ENCODE results near the gene AFF3. TPM values are rescaled to one million over a fixed set of nuclear protein-coding genes. Genes with fewer than 3 reads are reported as not detected.

Gene AFF3
- total RNA-seq, 1 experiment from 2014 or later: 0.61 TPM

DNA sequence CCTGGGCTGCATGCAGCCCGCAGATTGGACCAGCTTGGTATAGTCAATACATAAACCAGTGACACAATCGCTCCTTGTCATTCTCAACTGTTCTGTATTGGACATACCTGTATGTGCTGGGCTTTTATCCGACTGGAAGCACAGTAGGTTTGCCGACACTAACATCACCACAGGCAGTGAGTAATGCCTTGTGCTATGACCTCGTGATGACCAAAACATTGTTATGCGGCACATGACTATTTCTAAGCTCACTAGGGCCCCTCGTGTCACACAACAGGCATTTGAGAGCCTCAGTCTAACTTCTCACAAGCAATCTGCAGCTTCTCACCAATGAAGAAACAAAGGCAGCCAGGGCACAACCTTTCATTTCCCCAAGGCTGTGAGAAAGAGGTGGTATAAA is 320.8 kb downstream of the AFF3 start:
- ATAC-seq: no peak
- intact Hi-C loops (cut with micrococcal nuclease): loop anchor here (1.0 kb wide), 1 partner anchor 262 kb away; no protein-coding TSS in a partner anchor

More for the DNA sequence above, 320.8 kb downstream of the AFF3 start:
- Histone ChIP-seq H3K9me3 (ENCODE audit: control insufficient read depth in 1 of 2, insufficient read depth in 1 of 2, low read depth in 1 of 2, low read length in 2 of 2) (no peaks in the 10 kb centered on the region), H3K4me2 (ENCODE audit: low read length) (no peak overlapping the region), H3K36me3 (ENCODE audit: control insufficient read depth in 1 of 2, insufficient read depth in 2 of 2, low read length in 2 of 2) (no peaks in the 10 kb centered on the region), H3K79me2 (ENCODE audit: insufficient read depth, low read length) (no peaks in the 10 kb centered on the region), H4K20me1 (ENCODE audit: insufficient read depth) (no peaks in the 10 kb centered on the region), H3K27ac (ENCODE audit: low read depth, low read length) (no peak overlapping the region), H3K9ac (ENCODE audit: low read length) (no peak overlapping the region), H3K27me3 (ENCODE audit: insufficient read depth, low read length) (peaks cover 52% of the 10 kb centered on the region), H3K9me2 (ENCODE audit: insufficient read depth) (no peaks in the 10 kb centered on the region), H2AFZ (ENCODE audit: low read depth, low read length, poor library complexity, severe bottlenecking) (no peak overlapping the region), H3K4me3 (replicated peaks in 1 of 2; ENCODE audit: low read depth in 1 of 2, low read length in 2 of 2) (no peak overlapping the region), H3K4me1 (ENCODE audit: control insufficient read depth in 1 of 2, insufficient read depth in 2 of 2, low read length in 2 of 2) (no peaks in the 10 kb centered on the region)
- DNase-seq (ENCODE audit: low read depth, low spot score): no peak
- RAD21 ChIA-PET (ENCODE audit: low non-redundant PET in 1 of 2, low total read pairs in 2 of 2, uncharacterized antibody in 2 of 2, unreplicated experiment in 2 of 2): no interaction called here
- CTCF ChIA-PET: interaction anchor here (1.1 to 1.3 kb wide), 2 partner anchors 262 to 425 kb away, joined by 3 read pairs; no protein-coding TSS in a partner anchor
- POLR2A ChIA-PET: no interaction called here
- BruUV-seq (replicated peaks): no TSS peak
- TF ChIP-seq SIN3A (IDR thresholded peaks at IDR 0.05; ENCODE audit: low read depth) (no peak), SP1 (IDR thresholded peaks at IDR 0.05; ENCODE audit: low read depth) (no peak), JUND (IDR thresholded peaks at IDR 0.05) (no peak), REST (IDR thresholded peaks at IDR 0.05; ENCODE audit: low read depth) (no peak), YY1 (IDR thresholded peaks at IDR 0.05; ENCODE audit: extremely low read depth, insufficient replicate concordance, low read depth, low read length) (no peak), SRF (IDR thresholded peaks at IDR 0.05; ENCODE audit: low read depth) (no peak), TCF7L2 (IDR thresholded peaks at IDR 0.05; ENCODE audit: borderline replicate concordance, extremely low read depth, insufficient read depth, insufficient read length) (no peak), ZFX (IDR thresholded peaks at IDR 0.05) (no peak), EZH2 (IDR thresholded peaks at IDR 0.05) (no peak), FOSL1 (IDR thresholded peaks at IDR 0.05; ENCODE audit: low read depth) (no peak), CEBPB (IDR thresholded peaks at IDR 0.05; ENCODE audit: low read depth) (no peak), ELF1 (IDR thresholded peaks at IDR 0.05; ENCODE audit: borderline replicate concordance, low read depth) (no peak), EGR1 (IDR thresholded peaks at IDR 0.05; ENCODE audit: low read depth) (no peak), RAD21 (IDR thresholded peaks at IDR 0.05; ENCODE audit: low read depth) (no peak), MAX (IDR thresholded peaks at IDR 0.05) (no peak), POLR2A (IDR thresholded peaks at IDR 0.05; ENCODE audit: borderline replicate concordance, extremely low read depth, insufficient read depth, insufficient read length) (no peak), CBX3 (IDR thresholded peaks at IDR 0.05; ENCODE audit: low read depth) (no peak)
- TF ChIP-seq, protein P1, sequence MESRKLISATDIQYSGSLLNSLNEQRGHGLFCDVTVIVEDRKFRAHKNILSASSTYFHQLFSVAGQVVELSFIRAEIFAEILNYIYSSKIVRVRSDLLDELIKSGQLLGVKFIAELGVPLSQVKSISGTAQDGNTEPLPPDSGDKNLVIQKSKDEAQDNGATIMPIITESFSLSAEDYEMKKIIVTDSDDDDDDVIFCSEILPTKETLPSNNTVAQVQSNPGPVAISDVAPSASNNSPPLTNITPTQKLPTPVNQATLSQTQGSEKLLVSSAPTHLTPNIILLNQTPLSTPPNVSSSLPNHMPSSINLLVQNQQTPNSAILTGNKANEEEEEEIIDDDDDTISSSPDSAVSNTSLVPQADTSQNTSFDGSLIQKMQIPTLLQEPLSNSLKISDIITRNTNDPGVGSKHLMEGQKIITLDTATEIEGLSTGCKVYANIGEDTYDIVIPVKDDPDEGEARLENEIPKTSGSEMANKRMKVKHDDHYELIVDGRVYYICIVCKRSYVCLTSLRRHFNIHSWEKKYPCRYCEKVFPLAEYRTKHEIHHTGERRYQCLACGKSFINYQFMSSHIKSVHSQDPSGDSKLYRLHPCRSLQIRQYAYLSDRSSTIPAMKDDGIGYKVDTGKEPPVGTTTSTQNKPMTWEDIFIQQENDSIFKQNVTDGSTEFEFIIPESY (IDR thresholded peaks at IDR 0.05; ENCODE audit: extremely low read depth, insufficient replicate concordance, low read length): no peak

Measured in HCT116 (cell line).